Activated CD4-positive, alpha-beta T cell treated with anti-CD3 and anti-CD28 coated beads, Interleukin-2, amount 50 U/mL, for 24 hours (primary cell): ENCODE measurements around the gene SMIM15.
"Not testable (repeated sequence)": the region's sequence is repeated elsewhere in the genome, so short reads cannot be mapped to it uniquely, and the experiment has no call there.

Source experiments
- DNase-seq, 2 donors: peaks; one replicate each; pipeline ENCODE4 v3.0.0-alpha.2; 2020; ENCODE audit warnings: low read depth in 1 of 2, low spot score in 1 of 2

The SMIM15 gene, protein sequence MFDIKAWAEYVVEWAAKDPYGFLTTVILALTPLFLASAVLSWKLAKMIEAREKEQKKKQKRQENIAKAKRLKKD

GRCh38 chr5:61162010-61162831 lies at the start of gene SMIM15:
Gene SMIM15 (minus strand): TSS chr5:61162468. CDS start chr5:61160171, 2,297 bp downstream.
- peak; percentile 74 to 75 for DNase-seq

DNA sequence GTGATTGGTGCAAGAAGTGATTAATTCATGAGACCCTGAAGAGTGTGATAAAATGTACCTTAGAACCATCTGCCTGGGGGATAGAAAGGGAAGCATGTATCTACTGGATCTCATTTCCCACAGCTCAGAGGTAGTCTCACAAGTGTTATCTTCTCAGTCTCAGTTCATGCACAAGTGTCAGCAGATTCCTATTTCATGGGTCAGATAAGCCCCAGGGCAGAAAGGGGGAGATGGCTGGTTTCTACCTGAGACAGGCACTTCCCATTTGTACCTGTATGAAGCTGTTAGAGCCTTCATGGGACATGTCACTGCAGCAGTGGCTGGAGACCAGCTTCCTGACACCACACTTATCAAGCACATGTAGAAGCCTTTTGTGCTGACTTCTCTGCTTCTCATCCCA lies 45.6 kb upstream of the SMIM15 start:
- DNase-seq = no peak

DNA sequence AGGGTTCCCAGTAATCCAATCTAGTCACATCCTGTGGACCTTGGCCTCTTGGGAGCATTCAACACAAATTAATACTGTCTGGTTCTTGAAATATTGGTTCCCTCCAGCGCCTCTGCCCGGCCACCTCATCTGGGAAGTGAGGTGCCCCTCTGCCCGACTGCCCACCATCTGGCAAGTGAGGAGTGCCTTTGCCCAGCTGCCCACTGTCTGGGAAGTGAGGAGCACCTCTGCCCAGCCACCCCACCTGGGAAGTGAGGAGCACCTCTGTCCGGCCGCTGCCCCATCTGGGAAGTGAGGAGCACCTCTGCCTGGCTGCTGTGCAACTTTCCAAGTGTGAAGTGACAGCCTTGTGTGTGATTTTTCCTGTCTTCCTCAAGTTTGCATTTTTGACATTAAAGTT lies 42.7 kb upstream of the SMIM15 start:
- DNase-seq = no peak

DNA sequence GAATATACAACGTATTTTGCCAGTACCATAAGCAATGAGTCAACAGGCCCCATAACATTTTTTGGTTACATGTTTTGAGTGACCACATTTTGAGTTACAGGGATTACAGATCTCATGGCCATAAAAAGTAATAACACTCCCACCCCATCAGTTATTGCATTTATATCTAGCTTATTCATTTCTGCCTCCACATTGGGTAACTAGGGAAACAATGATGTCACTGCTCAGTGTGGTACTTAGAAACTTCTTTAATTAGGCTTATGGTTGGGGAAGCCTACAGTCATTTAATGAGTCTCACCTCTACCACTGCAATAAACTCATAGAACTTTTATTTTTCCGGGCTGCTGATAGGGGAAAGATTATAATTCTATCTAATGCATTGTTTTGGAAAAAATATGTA lies 39.9 kb upstream of the SMIM15 start:
- DNase-seq = no peak

DNA sequence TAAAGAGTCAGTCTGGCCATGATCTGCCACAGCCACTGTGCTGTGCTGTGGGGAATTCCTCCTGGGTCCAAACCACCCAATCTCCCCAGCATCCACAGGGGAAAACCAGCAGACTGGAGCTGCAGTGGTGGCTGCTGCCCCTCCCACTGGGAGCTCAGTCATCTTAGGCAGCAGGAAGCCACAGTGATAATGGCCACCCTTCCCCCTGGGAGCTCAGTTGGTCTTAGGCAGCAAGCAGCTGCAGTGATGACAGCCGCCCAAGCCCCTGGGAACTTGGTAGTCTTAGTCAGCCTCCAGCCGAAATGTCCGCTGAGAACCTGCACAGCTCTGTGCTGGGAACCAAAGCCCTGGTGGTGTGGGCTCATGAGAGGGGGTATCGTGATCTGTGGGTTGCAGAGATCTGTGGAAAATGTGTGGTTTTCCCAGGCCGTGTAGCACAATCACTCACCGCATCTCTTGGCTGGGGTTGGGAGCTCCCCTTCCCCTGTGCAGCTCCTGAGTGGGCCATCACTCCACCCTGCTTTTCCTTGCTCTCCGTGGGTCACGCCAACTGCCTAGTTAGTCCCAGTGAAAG lies 38.4 kb upstream of the SMIM15 start:
- no peak for DNase-seq

DNA sequence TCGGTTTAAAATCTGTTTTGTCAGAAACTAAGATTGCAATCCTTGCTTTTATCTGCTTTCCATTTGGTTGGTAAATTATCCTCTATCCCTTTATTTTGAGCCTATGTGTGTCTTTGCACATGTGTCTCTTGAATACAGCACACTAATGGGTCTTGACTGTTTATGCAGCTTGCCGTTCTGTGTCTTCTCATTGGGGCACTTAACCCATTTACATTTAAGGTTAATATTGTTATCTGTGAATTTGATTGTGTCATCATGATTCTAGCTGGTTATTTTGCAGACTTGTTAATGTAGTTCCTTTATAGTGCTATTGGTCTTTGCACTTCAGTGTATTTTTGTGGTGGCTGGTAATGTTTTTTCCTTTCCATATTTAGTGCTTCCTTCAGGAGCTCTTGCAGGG lies 36.3 kb upstream of the SMIM15 start:
- DNase-seq = no peak

DNA sequence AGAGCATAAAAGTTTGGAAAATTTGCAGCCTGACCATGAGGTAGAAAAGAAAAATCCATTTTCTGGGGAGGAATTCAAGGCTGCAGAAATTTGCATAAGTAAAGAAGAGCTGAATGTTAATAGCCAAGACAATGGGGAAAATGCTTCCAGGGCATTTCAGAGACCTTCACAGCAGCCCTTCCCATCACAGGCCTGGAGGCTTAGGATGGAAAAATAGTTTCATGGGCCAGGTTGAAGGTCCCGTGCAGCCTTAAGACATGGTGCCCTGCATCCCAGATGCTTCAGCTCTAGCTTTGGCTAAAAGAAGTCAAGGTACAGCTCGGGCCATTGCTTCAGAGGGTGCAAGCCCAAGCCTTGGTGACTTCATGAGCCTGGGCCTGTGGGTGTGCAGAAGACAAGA lies 25.6 kb upstream of the SMIM15 start:
- not testable (repeated sequence) for DNase-seq

DNA sequence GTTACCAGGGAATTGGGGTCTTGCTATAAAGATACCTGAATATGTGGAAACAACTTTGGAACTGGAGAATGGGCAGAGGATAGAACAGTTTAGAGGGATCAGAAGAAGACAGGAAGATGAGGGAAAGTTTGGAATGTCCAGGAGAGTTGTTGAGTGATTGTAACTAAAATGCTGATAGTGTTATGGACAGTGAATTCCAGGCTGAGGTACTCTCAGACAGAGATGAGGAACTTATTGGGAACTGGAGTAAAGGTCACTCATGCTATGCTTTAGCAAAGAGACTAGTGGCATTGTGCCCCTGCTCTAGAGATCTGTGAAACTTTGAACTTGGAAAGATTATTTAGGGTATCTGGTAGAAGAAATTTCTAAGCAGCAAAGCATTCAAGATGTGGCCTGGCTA lies 25.1 kb upstream of the SMIM15 start:
- DNase-seq = not testable (repeated sequence)

- no peak for DNase-seq
Observed at GRCh38 chr5:61186634-61187033, 24.4 kb upstream of the SMIM15 start.

DNA sequence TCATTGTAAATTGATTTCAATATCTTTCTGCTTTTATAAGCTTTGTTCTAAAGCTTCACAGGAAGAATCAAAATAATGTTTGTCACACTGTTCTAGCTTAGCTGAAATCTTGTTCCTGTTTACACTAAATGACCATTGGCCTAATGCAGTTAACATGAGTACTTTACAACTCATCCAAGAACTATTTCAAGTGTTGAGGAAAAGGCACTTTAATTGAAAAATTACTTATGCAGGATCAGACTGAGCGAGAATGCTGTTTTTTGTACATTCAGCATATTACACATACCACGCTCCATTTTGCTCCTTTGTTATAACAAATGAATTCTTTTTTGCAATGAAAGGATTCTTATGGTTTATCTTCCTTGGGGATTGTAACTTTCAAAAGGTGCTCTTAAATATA lies 22.4 kb upstream of the SMIM15 start:
- DNase-seq = no peak

- no peak for DNase-seq
Observed at GRCh38 chr5:61183538-61183937, 21.3 kb upstream of the SMIM15 start.

- DNase-seq = no peak
Observed at GRCh38 chr5:61182449-61182848, 20.2 kb upstream of the SMIM15 start.

- no peak for DNase-seq
Observed at GRCh38 chr5:61180886-61181285, 18.6 kb upstream of the SMIM15 start.

- DNase-seq = no peak
Observed at GRCh38 chr5:61178702-61179101, 16.4 kb upstream of the SMIM15 start.

GRCh38 chr5:61177716-61178115 lies 15.4 kb upstream of the SMIM15 start:
- no peak for DNase-seq

GRCh38 chr5:61177070-61177469 lies 14.8 kb upstream of the SMIM15 start:
- DNase-seq = no peak

DNA sequence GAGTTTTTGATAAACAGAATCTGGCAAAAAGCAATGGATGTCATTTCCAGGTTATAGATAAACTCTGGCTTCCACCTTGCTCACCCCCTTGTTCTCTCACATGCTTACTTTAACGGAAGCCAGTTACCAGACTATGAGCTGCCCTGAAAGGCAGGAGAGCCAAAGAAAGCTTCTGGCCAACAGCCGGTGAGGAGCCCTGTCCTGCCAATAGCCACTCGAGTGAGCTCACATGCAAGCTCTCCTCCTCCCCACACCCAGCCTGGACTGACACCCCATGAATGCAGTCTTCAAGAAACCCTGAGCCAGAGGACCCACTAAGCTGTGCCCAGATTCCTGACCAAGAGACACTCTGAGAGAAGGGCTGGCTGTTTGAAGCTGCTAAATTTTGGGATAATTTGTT lies 14.4 kb upstream of the SMIM15 start:
- no peak for DNase-seq

GRCh38 chr5:61171479-61171878 lies 9.2 kb upstream of the SMIM15 start:
- no peak for DNase-seq

GRCh38 chr5:61168951-61169350 lies 6.7 kb upstream of the SMIM15 start:
- DNase-seq = no peak

GRCh38 chr5:61167382-61167781 lies 5.1 kb upstream of the SMIM15 start:
- no peak for DNase-seq

DNA sequence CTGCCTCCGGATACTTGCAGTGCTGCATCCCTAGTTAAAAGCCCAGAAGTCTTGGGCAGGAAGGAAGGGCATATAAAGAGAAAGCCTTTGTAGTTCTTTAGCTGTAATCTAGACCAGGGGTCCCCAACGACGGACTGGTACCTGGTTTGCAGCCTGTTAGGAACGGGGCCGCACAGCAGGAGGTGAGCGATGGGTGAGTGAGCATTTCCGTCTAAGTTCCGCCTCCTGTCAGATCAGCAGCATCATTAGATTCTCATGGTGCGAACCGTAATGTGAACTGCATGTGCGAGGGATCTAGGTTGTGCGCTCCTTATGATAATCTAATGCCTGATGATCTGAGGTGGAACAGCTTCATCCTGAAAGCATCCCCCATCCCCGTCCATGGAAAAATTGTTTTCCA lies 1.6 kb upstream of the SMIM15 start:
- no peak for DNase-seq

DNA sequence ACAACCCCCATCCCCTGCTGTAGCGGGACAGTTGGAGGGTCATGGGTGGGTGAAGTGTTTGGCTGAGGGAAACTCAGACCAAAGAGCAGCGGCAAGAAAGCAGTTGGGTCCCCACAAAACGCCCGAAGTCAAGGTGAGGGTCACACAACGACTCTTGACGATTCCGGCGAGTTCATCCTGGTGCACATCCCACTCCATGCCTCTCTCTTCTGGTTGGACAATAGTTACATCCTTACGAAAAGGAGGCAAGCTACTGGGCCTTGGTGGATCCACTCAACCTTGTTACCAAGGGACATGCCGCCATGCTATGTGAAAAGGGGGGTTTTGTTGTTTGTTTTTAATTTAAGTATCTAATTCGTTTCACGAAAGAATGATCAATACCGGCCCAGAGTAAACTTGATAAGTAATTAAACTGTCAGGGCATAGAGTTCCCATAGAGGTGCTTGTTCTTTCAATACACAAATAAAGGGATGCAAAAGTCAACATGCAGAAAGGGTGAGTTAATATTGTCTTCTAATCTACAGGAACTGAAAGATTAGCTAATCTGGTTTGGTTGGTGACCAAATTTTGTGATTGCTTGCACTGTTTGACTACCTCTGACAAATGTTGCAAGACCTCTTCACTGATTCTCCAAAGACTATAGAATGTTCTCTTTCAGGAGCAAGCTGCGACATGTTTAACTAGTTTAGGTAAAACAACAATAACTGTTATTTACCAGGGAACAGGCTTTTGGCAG lies 732 bp upstream of the SMIM15 start:
- no peak for DNase-seq
